BJ (cell line): ENCODE data around the gene ARMC10. TPM values are rescaled to one million over a fixed set of nuclear protein-coding genes. Genes with fewer than 3 reads are reported as not detected.
"Not testable (repeated sequence)": the region's sequence is repeated elsewhere in the genome, so short reads cannot be mapped to it uniquely, and the experiment has no call there.

Experiments
- CTCF ChIA-PET: fragments of 350-600 bp; formaldehyde crosslinking; extraction: SDS; loops from one replicate; lab custom pipeline; 2021; ENCODE audit warnings: antibody characterized with exemption, inconsistent platforms; lab: Yijun Ruan, JAX
- POLR2A ChIA-PET: fragments of 300-600 bp; sonication (Branson Sonifier 250); formaldehyde crosslinking; extraction: SDS; loops from one replicate; lab custom pipeline; 2021; ENCODE audit warnings: antibody characterized with exemption; lab: Charles Lee
- DNase-seq: peaks from one replicate; pipeline ENCODE4 v3.0.0-alpha.2; 2011; ENCODE audit warnings: low read depth
- H3K27me3 ChIP-seq: 2 replicates; pipeline ENCODE4 v1.6.0; 2011; ENCODE audit warnings: low read length; ENCODE audit not compliant: control insufficient read depth, insufficient read depth
- H3K36me3 ChIP-seq: 2 replicates; pipeline ENCODE4 v1.5.1; 2011; ENCODE audit warnings: low read length; ENCODE audit not compliant: control insufficient read depth, insufficient read depth
- H3K4me3 ChIP-seq: 2 replicates; pipeline ENCODE4 v1.5.1; 2011; ENCODE audit warnings: low read depth, mild to moderate bottlenecking, control low read depth, low read length
- polyA minus RNA-seq: library from RNA; depleted of rRNA, polyadenylated mRNA; stranded (reverse); fragments of >200 nt; gene quantifications from 2 replicates; pipeline ENCODE4 v1.2.3, GENCODE V29; 2011; rRNA and poly(A)+ RNA removed
- polyA plus RNA-seq: library from polyadenylated mRNA; depleted of rRNA; stranded (reverse); fragments of >200 nt; gene quantifications from 2 replicates; pipeline ENCODE4 v1.2.3, GENCODE V29; 2011; rRNA removed
- TF ChIP-seq, protein P1 (sequence below): IDR thresholded peaks from 2 replicates; pipeline ENCODE4 v1.5.1; 2011; ENCODE audit warnings: low read depth, mild to moderate bottlenecking, control low read depth, inconsistent platforms, low read length, moderate library complexity; ENCODE audit not compliant: insufficient read depth

Gene ARMC10
- 13.2 and 29.7 TPM in 2 replicates for polyA plus RNA-seq
- 4.7 and 6.4 TPM in 2 replicates for polyA minus RNA-seq

DNA sequence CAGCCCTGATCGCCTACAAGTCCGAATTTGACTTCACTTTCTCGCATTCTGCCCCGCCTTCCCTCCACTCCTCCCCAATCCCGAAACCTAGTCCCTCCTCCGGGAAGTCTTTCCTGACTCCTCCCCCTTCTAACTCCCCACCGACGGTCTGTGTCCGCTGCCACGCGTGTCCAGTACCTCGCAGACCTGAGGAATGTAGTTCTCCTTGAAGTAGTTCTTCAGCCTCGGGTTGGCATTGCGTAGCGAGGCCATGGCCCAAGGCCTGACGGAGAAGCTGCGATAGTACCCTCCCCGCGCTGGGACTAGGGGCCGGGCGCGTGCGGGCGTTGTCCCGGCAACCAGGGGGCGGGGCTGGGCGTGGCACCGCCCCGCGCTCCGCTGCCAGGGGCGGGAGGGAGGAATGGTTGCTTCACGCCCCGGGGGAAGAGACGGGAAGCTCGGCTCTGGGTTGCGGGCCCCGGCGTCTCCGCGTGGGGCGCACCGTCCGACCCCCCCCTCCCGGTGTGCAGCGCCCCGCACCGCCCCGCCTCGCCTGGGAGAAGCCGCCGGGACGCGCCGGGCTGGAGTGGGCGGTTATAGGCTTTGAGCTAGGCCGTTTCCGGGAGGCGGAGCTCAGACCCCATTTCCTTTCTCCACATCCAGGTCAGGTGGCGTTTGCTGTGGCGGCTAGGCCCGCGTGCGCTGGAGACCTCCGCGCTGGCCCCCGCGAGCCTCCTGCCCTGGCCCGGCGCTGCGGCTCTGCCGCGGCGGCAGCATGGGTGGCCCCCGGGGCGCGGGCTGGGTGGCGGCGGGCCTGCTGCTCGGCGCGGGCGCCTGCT is at the start of gene ARMC10, which contains the start of gene FBXL13:
ARMC10 (plus strand) TSS at position 622 of the 818 bp plus-strand sequence; CDS start at position 755, 133 bp downstream.
FBXL13 (minus strand) TSS at position 278 of the 818 bp plus-strand sequence.
- ChIA-PET POLR2A (interaction anchor here (0.9 to 1.0 kb wide), 2 partner anchors 13 to 326 kb away, joined by 5 to 8 read pairs; partner anchors contain the start of gene FAM185A), CTCF (interaction anchor here (0.5 to 2.0 kb wide), 8 partner anchors 10 to 326 kb away, joined by 3 to 7 read pairs (median 3); partner anchors contain the start of gene FAM185A)
- TF ChIP-seq, protein P1, sequence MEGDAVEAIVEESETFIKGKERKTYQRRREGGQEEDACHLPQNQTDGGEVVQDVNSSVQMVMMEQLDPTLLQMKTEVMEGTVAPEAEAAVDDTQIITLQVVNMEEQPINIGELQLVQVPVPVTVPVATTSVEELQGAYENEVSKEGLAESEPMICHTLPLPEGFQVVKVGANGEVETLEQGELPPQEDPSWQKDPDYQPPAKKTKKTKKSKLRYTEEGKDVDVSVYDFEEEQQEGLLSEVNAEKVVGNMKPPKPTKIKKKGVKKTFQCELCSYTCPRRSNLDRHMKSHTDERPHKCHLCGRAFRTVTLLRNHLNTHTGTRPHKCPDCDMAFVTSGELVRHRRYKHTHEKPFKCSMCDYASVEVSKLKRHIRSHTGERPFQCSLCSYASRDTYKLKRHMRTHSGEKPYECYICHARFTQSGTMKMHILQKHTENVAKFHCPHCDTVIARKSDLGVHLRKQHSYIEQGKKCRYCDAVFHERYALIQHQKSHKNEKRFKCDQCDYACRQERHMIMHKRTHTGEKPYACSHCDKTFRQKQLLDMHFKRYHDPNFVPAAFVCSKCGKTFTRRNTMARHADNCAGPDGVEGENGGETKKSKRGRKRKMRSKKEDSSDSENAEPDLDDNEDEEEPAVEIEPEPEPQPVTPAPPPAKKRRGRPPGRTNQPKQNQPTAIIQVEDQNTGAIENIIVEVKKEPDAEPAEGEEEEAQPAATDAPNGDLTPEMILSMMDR: peak; percentile 26; the same call in 1 of the 2 replicates
- H3K27me3 ChIP-seq: no peaks in the 10 kb centered on the region
- H3K36me3 ChIP-seq: no peaks in the 10 kb centered on the region
- H3K4me3 ChIP-seq: peak within 1 kb of the TSS; percentile 69
- DNase-seq: peak; percentile 67

DNA sequence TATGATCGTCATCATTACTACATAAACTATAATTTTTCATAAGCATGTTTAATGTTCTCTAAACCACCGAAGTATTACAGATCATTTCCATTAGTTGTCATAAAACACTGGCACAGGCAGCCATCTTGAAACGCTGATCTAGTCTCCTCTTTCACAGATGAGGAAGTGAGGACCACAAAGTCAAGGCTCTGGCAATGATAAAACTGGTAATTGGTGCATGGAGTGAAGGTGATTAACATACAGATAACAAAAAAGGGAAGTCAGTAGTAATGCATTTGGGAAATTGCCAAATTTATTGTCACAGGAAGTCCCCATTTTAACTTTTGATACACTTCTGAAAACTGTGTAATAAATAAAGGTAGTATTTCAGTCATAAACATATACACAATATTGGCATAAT is 49.6 kb upstream of the ARMC10 start:
- POLR2A ChIA-PET: no interaction called here
- CTCF ChIA-PET: no interaction called here
- DNase-seq: no peak
- TF ChIP-seq, protein P1: no peak
- no peaks in the 10 kb centered on the region for H3K36me3 ChIP-seq
- H3K4me3 ChIP-seq: no peak overlapping the region
- no peaks in the 10 kb centered on the region for H3K27me3 ChIP-seq

DNA sequence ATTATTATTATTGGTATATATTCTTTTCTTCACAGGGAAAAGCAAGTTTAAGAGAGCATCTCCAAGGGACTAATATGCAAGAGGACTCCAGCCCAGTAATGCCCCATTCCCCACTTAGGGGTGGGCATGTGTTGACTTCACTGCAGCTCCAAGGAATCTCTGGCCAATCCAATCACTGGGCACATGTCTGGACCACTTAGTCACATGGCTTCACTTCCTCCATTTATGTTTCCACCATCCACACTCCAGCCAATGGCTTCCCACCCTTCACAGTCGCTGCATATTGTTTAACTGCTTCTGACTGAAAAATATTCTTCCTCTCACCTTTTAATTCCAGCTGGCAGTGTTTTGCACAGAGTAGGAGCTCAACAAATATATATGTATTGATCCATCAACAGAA is 43.9 kb upstream of the ARMC10 start:
- Histone ChIP-seq H3K27me3 (no peaks in the 10 kb centered on the region), H3K4me3 (no peak overlapping the region), H3K36me3 (no peaks in the 10 kb centered on the region)
- no peak for DNase-seq
- ChIA-PET POLR2A (no interaction called here), CTCF (no interaction called here)
- TF ChIP-seq, protein P1: no peak

DNA sequence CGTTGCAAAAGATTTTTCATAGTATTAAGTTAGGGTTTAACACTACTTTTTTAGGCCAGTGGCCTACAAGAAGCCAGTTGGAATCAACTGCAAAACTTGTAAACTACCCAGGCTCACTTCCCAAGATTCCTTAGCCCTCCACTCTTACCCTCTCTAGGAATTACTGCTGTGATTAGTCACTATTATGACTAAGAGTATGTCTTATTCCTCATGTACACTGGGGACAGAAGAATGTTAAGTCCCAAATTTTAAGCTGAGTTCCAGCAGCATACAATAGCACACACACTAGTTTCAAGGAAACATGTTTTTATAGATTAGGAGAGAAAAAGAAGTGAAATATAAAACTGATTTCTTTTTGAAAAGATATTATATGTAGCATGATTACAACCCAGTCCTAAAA is 43.2 kb upstream of the ARMC10 start:
- no peak for DNase-seq
- POLR2A ChIA-PET: no interaction called here
- H3K27me3 ChIP-seq: no peaks in the 10 kb centered on the region
- TF ChIP-seq, protein P1: no peak
- CTCF ChIA-PET: no interaction called here
- no peak overlapping the region for H3K4me3 ChIP-seq
- H3K36me3 ChIP-seq: no peaks in the 10 kb centered on the region

DNA sequence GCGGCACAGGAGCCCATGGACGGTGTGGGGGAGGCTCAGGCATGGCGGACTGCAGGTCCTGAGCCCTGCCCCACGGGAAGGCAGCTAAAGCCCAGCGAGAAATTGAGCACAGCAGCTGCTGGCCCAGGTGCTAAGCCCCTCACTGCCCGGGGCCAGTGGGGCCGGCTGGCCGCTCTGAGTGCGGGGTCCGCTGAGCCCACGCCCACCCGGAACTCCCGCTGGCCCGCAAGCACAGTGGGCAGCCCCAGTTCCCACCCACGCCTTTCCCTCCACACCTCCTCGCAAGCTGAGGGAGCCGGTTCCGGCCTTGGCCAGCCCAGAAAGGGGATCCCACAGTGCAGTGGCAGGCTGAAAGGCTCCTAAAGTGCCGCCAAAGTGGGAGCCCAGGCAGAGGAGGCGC is 40.6 kb upstream of the ARMC10 start:
- POLR2A ChIA-PET: not testable (repeated sequence)

More for the DNA sequence above, 40.6 kb upstream of the ARMC10 start:
- DNase-seq, H3K4me3 ChIP-seq, CTCF ChIA-PET, H3K27me3 ChIP-seq, H3K36me3 ChIP-seq: not testable (repeated sequence)
